Activated CD8-positive, alpha-beta memory T cell treated with anti-CD3 and anti-CD28 coated beads, Interleukin-2, amount 50 U/mL, for 24 hours (primary cell): Measurements from ENCODE around the gene RIN1.
"Not testable (repeated sequence)": the region's sequence is repeated elsewhere in the genome, so short reads cannot be mapped to it uniquely, and the experiment has no call there.

Source experiments
- DNase-seq: peaks from one replicate; pipeline ENCODE4 v3.0.0-alpha.2; 2020; ENCODE audit errors: extremely low read depth

RIN1 gene, protein sequence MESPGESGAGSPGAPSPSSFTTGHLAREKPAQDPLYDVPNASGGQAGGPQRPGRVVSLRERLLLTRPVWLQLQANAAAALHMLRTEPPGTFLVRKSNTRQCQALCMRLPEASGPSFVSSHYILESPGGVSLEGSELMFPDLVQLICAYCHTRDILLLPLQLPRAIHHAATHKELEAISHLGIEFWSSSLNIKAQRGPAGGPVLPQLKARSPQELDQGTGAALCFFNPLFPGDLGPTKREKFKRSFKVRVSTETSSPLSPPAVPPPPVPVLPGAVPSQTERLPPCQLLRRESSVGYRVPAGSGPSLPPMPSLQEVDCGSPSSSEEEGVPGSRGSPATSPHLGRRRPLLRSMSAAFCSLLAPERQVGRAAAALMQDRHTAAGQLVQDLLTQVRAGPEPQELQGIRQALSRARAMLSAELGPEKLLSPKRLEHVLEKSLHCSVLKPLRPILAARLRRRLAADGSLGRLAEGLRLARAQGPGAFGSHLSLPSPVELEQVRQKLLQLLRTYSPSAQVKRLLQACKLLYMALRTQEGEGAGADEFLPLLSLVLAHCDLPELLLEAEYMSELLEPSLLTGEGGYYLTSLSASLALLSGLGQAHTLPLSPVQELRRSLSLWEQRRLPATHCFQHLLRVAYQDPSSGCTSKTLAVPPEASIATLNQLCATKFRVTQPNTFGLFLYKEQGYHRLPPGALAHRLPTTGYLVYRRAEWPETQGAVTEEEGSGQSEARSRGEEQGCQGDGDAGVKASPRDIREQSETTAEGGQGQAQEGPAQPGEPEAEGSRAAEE

DNA sequence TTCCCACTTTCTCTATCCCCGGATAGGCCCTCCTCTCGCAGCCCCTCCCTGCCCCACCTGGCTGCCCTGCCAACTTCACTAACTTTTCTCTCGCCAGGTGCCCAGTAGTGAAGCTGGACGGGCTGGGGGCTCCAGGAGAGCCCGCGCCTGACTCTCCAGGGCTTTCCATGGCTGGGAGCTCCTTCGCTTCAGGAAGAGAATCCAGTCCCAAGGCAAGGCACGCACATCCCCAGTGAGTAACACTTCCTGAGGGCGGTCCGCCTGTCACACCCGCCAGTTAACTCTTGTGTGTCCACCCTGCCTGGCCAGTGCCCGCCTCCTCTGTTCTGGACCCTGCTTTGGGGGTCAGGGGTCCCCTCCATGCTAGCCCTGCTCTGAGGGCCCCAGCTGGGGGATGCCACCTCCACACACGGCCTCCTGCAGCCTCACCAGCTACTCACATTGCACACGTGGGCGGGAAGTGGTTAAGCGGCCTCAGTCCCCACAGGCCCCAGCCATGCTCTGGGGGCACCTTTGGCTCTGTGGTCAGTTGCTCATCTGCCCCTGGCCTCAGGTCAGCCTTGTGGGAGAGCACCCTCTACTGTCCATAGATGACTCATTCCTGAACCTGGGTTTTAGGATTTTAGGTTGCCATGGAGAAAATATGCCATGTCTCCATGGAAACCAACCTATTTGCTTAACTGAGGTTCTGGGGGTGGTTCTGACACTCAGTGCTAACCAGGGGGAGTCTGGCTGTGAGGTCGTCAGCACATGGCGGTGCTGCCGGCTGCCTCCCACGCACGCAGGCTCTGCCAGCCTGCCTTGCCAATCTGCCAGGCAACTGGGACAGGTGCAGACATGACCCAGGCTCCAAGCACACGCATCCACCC is at the start of gene RIN1:
TSS of gene RIN1 (minus strand) at position 201 of the 869 bp plus-strand sequence. CDS start at position 169, 32 bp downstream.
- DNase-seq = no peak

DNA sequence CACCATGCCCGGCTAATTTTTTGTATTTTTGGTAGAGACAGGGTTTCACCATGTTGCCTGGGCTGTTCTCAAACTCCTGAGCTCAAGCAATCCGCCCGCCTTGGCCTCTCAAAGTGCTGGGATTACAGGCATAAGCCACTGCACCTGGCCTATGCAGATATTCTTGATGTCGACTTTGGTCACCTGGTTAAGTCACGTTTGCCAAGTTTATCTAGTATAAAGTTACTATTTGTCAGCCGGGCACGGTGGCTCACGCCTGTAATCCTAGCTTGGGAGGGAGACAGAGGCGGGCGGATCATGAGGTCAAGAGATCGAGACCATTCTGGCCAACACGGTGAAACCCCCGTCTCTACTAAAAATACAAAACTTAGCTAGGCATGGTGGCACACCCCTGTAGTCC is 48.1 kb upstream of the RIN1 start:
- DNase-seq = not testable (repeated sequence)

DNA sequence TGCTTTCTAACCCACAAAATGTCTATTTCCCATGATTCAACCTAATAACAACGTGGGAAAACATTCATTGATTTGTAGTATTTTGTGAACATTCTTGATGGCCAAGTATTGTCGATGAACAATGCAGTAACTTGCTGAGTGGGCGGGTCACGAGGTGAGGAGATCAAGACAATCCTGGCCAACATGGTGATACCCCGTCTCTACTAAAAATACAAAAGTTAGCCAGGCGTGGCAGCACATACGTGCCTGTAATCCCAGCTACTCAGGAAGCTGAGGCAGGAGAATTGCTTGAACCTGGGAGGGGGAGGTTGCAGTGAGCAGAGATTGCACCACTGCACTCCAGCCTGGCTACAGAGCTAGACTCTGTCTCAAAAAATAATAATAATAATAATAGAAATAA is 44.0 kb upstream of the RIN1 start:
- not testable (repeated sequence) for DNase-seq

DNA sequence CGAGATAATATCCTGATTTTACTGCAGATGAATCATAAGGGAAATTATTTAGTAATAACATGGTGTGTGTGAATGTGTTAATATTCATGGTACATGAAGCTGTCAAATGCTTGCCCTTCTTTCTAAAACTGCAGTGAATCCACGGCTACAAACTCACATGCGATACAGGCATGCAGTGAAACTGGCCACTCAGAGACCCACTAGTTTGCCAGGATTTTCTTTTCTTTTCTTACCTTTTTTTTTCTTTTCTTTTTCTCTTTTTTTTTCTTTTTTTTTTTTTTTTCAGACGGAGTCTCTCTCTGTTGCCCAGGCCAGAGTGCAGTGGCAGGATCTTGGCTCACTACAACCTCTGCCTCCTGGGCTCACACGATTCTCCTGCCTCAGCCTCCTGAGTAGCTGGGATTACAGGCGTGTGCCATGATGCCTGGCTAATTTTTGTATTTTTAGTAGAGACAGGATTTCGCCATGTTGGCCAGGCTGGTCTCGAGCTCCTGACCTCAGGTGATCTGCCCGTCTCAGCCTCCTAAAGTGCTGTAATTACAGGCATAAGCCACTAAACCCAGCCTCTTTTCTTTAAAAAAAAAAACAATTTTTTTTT is 37.6 kb upstream of the RIN1 start:
- not testable (repeated sequence) for DNase-seq

DNA sequence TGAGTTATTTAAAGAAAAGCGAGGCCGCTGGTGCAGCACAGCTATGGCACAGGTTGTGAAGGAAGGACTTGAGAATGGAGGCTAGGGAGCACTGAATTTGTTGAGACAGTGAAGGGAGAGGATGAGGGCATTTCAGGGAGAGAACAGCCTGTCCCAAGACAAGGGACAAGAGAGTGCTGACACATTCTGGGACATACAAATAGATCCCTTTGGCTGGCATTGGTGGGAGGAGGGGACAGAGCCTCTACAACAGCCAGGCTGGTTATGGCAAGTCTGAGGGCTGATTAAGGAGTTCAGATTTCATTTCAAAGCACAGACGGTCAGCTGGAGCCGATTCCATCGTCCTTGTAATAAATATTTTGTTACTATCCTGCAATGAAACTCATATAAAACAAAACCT is 37.0 kb upstream of the RIN1 start:
- no peak for DNase-seq

DNA sequence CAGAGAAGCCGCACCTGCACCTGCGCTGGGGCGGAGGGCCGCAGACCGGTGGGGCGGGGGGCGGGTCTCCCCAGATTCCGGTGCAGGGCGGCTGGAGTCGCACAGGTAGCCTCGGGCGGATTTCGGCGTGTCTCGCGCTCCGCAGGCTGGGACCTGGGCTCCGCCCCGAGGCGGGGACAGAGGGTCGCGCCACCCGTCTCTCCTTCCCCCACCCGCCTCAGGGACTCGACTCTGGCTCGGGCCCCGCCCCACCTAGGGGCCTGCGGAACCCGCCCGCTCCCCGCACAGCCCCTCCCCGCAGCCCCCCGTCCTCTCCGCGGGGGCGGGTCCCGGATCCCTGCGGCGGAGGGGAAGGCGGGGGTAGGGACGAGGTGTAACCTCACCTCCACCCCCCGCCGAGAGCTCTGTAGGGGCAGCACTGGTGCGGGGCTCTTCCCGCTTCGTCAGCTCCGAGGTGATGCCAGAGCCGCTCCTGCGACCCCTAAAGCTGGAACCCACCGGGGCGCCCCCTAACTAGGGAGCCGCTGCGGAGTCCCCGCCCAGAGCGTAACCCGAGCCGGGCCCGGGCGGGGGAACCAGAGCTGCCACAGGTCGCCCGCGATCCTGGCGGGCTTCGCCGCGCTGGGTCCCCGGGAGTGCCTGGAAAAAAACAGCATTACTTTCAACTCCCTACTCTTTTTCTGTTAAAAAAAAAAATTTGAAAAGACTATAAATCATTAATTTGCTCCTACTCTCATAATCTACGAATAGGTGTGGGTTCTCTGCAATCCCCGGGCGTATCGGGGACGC is 35.6 kb upstream of the RIN1 start, which contains the start of gene SLC29A2:
TSS of gene SLC29A2 (minus strand) at position 134 of the 789 bp plus-strand sequence. CDS start 169 bp downstream, outside the sequence.
- DNase-seq = peak; percentile 37

DNA sequence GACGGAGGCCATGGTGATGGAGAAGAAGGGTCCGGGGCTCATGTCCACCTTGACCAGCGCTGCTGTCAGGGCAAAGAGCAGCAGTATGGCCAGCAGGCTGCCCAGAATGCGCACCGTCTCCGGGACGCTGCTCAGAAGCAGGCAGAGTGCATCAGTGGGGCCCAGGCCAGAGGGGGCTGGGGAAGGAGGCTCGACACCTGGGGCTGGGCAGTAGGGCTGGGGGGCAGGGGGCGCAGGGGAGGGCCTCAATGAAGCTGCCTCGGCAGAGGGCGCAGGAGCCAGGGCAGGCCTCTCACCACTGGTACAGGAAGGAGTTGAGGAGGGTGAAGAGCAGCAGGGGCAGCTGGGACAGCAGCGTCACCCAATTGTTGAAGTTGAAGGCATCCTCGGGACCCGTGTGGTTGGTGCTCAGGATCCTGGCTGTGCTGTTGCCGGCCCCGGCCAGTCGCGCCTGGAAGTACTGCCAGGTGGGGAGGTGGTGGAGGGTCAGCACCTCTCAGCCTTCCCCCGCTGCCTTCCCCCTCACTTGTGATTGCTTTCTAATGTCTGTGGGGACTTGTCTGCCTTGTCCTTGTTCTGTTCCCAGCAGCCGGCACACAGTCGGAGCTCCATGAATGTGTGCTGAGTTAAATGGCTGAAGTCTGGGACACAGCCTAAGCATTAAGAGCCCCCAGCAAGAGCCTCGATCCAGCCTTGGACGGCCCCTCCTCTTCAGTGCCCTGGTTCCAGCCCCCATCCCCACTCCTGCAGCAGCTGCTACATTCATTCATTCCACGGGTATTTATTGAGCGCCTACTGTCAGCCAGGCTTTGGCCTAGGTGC is 33.0 kb upstream of the RIN1 start:
- no peak for DNase-seq

DNA sequence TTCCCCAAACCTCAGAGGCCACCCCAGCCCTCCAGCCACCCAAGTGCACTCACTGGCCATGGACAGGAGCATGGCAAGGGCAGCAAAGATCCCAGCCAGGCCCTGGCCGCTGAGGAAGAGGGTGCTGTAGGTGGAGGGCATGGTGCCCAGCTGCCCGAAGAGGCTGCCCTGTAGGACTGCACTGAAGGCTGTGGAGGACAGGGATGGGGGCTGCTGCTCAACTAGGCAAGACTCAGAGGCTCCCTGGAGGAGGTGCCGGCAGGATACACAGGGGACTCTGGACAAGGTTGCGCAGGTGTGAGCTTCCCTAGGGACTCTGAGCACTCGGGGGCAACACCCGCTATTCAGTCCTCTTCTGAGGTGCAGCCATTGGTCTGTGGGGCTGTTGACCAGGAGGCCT is 32.2 kb upstream of the RIN1 start:
- no peak for DNase-seq

DNA sequence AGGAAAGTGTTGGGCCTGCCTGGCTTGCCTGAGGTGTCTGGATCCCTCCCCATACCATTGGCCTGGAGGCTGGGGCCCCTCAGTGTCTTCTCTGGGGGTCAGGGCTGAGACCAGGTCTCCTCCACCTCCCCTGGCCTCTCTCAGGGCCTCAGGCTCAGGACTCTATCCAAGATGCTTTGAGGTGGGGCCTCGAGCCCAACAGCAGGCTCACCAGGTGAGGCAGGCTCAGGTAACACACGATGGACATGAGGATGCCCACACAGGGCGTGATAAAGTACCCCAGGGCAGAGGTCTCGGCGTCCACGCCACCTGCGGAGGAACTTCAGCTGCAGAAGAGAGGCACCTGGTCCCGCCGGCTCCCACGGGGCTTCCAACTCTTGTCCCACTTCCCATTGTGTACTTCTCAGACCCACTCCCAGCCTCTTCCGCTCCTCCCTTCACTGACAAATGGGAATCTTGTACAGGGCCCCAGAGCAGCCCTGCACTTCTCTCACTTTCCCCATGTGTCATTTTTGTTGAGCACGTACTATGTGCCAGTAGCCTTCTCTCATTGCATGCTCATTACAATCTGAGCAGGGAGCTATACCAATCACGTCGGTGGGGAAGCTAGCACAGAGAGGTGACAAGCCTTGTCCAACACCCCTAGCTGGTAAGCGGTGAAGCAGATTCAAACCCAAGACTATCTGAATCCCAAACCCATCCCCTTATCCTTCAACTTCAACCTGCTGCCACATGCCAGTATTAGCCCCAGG is 31.5 kb upstream of the RIN1 start:
- no peak for DNase-seq

DNA sequence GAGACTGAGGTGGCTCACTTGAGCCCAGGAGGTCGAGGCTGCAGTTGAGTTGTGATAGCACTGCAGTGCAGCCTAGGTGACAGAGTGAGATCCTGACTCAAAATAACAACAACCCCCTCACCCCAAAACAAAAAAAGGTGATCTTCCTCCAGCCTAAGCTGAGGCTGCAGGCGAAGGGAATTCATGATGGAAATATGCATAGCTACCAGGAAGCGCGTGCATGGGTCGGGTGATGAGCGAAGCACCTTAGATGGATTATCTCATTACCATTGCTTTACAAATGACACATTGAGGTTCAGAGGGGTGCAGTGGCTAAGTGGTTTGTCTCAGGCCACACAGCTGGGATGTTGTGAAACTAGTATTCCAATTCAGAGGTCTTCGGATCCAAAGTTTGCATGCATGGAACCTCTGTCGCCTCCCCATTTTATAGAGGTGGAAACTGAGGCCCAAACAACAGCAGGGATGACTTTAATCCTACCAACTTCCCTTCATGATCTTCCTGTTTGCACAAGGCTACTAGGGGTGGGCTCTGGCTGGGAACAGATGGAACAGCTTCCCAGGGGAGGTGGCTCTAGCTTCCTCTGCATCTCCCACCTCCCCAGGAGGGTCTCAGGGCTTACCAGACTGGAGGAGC is 30.7 kb upstream of the RIN1 start:
- no peak for DNase-seq

DNA sequence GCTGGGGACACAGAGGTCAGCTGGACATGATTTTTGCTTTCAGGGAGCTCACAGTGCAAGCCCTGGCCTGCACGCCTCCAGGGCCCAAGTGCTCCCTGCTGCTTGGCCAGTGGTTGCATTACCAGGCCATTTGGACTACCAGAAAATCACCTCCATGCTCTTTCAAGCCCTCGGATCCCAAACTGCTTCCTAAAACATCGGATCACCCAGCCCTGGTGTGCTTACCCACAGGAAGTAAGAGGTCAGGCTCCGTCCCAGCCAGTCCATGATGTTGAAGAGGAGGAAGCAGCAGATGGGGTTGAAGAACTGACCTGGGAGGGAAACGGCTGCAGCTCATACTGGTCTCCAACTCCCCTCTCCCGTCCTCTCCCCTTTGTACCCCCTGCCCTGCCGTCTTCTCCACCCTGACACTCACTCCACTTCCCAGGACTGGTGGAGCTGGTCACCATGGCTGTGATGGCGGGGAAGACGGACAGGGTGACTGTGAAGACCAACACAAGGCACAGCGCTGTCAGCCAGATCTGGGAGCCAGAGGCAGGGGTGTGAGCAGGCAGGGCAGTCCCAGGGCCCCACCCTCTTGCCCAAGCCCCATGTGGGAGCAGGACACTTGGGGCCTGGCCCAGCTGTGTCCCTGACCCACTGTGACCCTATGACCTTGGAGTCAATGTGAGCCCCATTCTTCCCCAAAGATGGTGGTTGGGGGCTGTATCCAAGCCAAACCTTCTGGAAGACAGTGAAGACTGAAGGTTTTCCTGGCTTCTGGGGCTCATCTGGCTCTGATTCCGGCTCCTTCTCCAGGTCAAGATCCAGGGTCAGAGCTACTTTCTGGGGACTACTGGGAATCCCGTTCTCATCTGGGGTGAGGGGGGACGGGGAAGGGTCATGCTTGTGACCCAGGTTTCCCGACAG is 29.7 kb upstream of the RIN1 start:
- no peak for DNase-seq

DNA sequence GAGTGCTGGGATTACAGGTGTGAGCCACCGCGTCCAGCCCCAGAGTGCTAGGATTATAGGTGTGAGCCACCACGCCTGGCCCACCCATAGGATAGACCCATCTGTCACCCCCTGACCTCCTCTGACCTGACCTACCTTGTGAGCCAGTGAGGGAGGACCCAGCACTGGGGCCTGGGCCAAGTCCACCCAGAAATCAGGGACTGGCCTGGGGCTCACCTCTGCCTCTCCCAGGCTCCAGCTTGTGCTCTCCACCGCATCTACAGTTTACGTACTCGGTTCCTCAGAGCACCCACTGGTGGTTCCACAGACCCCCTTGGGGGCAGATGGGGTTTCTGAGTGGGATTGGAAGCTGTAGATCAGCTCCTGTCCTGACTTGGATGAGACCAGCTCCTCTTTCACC is 28.9 kb upstream of the RIN1 start:
- DNase-seq = no peak

DNA sequence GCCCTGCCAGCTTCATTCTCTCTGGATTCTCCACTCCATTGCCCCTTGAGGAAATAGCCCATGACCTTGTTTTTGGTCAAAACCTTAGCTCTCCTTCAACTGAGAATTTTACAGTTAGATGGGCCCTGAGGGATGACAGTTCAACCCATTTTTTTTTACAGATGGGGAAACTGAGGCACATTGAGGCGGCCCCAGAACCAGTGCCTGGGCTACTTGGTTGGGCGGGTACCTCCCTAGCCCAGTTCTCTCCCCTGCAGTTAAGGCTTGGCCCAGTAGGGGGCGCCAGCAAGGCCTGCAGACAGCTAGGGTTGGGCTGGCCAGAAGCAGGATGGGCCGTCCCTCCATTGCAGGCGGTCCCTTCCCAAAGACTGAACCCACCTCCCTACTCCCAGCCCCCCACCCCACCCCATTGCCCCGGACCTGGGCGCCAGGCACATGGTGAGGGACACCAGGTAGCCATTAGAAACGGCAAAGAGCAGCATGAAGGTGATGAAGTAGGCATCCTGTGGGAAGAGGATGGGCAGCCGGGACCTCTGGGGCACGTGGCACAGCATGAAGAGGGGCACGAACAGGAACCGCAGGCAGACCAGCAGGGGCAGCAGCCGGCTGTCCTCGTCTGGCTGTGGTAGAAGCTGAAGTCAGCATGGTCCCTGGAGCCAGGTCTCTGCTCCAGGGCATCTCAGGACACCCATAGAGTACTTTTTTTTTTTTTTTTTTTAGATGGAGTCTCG is 27.7 kb upstream of the RIN1 start:
- peak; percentile 35 for DNase-seq

DNA sequence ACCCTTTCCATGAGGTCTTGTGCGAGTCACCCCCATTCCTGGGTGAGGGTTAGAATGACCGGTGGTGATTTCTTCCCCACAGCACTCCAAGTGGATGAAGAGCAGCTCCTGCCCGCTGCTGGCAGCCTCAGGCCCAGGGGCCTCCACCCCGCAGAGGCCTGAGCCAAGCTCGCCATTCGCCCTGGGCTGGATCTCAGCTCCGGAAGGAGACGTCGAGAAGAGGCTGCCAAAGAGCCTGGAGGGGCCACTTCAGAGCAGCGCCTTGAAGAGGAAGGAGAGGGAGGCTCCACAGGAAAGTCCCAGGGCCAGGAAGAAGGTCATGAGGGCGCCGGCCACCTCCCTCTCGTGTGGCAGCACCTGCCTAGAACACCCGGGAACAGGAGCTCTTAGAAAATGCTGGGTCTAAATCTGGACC is 27.0 kb upstream of the RIN1 start:
- no peak for DNase-seq

DNA sequence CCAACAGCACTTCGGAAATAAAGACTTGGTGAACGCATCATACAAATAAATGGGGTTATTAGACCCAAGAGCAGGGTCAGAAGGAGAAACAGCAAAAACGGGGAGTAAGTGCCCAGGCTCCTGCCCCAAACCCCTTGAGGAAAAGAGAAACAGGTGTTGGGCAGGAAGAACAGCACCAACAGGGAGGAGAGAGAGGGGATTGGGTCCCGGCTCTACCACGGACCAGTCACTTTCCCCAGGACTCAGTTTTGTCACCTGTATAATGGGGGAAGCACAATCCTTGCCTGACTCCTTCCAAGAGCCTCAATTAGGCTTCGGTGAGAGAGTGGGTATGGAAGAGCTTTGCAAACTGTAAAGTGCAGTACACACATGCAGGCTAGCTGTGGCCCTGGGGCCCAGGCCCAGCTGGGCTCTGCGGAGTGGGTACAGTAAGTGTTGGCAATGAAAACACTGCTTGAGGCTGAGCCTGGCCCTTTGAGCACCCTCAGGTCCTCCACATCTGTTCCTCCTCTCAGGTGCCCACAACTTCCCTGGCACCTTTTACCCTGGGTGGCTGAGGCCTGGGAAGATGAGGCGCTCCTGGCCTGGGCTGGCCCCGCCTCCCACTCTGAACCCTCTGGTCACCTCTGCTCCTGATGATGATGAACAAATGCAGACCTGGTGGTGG is 26.4 kb upstream of the RIN1 start:
- no peak for DNase-seq

DNA sequence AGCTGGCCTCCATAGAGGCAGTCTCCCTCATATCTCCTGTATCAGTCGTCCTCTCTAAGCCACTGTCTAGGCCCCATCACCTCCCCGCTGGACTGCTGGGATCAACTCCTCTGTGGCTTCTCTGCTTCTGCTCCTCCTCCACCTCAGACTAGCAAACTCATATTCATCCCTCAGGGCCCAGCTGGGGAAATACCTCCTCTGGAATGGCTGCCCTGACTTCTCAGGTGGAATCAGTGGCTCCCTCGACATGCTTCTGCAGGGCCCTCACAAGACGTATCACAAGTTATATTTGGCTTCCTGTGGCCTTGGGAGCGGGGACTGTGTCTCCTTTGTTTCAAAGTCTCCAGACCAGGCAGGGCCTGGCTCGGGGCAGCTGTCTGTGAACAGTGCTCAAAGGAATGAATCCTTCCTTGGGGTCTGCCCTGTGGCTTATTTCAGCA is 25.3 kb upstream of the RIN1 start:
- DNase-seq = no peak
